ENCODE measurements around the gene ASB5.
"Not testable (repeated sequence)": the region's sequence is repeated elsewhere in the genome, so short reads cannot be mapped to it uniquely, and the experiment has no call there.

ASB5 gene, protein sequence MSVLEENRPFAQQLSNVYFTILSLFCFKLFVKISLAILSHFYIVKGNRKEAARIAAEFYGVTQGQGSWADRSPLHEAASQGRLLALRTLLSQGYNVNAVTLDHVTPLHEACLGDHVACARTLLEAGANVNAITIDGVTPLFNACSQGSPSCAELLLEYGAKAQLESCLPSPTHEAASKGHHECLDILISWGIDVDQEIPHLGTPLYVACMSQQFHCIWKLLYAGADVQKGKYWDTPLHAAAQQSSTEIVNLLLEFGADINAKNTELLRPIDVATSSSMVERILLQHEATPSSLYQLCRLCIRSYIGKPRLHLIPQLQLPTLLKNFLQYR

DNA sequence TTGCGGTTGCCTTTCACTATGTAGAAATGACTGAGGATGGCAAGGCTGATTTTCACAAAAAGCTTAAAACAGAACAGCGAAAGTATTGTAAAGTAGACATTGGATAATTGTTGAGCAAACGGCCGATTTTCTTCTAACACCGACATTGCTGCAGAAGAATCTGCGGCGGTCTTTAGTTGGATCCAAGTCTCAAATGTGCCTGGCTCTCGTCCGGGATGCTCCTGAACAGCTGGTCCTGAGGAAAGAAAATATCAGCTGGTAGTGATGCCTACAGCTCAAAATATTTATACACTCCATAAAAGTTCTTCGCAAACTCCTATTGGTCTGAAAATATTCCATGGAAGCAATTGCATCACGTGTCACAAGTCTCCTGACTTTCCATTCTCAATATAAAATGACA is at the start of gene ASB5:
ASB5 (minus strand) TSS at position 260 of the 400 bp plus-strand sequence; CDS start at position 146, 114 bp downstream.
- no peak for DNase-seq (ENCODE audit: low read depth in 2 of 2)

DNA sequence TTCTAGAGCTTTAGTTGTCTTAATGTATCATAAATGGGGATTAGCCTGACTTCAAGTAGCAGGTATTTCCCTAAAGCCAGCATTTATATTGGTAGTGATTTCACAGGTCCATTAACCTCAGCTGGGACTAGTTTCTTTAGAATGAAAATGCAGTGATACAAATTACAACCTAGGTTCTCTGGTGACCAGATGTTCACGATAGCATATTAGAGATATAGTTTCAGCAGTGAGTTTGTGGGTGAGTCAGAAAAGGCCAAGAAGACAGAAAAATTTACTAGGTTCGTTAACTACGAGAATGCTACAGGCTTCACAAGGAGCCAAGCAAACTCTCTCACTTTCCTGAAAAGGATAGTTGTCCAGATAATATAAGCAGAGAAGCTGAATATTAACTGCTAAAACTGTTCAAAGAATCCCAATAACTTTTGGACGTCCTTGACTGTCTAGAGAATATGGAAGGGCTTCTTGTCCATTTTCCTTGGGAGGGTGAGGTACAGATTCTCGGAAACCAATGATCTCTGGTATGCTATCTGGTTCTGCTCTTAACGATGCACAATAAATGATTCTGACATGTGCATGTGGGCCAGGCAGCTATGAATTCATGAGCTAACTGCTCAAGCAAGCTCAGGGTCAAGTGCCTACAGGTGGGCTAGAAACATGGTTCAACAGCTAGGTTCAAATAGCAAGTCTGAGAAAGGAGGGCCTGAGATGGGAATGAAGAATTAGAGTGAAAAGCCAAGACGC is 44.7 kb upstream of the ASB5 start:
- DNase-seq (ENCODE audit: low read depth in 2 of 2) = no peak

- no peak for DNase-seq (ENCODE audit: low read depth in 2 of 2)
Observed at GRCh38 chr4:176309772-176310171, 40.8 kb upstream of the ASB5 start.

DNA sequence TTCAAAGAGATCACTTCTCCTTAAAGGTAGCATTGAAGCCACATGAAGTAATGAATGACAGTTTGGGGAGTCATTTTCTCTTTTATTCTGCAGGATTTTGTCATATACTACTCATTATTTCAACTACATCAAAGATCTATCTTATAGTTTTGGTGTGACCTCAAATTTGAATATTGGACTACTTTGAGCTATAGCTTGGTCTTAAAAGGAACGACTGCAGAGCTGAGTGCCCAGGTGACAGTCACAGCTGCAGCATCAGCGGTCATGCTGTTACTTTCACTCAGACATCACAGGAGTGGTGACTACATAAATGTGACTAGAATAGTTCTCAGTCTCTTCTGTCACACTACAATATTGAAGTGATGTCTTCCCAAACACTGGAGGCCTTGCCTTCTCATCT is 40.0 kb upstream of the ASB5 start:
- DNase-seq (ENCODE audit: low read depth in 2 of 2) = no peak

GRCh38 chr4:176308441-176308840 is 39.4 kb upstream of the ASB5 start:
- DNase-seq (ENCODE audit: low read depth in 2 of 2) = no peak

DNA sequence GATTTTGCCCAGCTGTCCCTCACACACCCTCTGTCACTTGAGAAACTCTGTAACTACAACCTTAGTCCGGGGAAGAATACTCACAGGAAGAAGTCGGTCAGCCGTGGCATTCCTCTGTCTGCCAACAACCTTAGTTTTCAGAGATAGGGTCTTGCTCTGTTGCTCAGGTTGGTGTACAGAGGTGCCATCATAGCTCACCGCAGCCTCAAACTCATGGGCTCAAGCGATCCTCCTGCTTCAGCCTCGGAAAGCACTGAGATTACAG is 38.6 kb upstream of the ASB5 start:
- DNase-seq (ENCODE audit: low read depth in 2 of 2) = no peak

- no peak for DNase-seq (ENCODE audit: low read depth in 2 of 2)
Observed at GRCh38 chr4:176306837-176307665, 38.0 kb upstream of the ASB5 start.

DNA sequence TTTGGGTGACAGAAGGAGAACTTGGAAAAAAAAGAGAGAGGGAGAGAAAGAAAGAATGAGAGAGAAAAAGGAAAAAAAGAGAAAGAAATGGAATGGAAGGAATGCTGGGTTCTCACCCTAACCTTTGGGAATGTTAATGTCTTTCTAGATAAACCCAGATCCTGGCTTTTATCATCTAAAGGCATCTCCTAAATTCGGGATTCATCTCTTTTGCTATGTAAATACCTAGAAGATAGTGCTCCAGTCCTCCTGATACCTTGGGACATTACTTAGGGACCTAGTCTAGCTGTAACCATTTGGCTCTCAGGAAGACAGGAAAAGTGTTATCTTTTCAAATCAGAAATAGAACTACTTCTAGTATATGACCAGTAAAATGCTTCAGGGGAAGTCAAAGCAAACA is 34.9 kb upstream of the ASB5 start:
- DNase-seq (ENCODE audit: low read depth in 2 of 2) = no peak

DNA sequence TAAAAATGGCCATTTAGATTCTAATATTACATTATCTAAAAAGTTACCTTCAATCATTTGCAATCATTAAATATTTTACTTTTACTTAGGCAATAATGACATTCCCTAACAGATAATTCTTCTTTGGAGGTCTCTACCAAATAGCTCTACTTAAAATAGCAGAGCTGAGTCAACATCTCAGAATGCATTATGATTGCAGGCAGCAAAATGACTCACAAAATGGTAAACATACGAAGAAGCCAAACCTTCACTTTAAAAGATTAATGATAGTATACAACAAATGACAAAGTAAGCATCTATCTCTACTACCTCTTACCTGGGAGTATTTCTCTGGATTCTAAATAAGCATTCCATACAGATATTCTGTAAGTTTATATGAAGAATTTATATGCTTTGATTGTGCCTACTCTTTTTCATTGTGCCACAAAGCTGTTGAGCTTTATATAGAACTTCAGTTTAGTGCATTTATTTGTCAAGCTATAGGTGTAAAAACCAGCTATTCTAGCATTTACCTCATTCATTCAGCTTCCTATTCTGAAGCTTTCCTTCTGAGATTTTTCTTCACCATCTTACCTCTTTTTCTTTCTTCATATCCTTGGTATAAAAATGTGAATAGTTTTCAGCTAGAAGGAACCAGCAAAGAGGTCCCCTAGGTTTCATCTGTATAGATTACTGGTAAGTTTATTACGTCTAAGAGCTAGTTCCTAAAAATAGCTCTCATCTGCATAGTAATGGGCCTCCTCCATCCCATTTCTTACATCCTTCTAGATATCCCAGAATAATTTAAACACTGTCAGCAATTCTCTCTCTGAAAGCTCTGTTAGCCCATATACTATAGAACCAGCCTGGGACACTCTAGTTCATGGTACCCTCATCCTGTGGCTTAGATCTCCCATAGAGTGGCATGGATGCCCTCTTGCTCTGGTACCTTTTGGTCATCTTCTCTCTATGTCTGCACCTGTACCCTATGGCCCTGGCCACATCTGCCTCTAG is 33.6 kb upstream of the ASB5 start:
- no peak for DNase-seq (ENCODE audit: low read depth in 2 of 2)

DNA sequence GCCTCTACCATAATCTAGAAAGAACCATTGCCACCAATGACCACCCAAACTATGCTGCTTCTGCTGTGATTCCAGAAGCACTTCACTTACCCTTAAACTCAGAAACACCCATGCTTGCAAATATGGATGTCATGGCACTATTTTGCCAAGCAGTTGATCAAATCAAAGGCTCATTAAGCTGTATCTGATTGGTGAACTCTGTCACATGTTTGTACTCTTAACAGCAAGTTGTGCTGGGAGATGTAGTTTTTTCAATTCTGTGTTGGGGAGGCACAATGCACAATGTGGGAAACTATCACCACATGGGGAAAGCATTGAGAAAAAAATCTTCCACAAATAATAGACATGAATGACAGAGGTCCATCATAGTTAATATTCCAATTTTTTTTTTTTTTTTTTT is 31.5 kb upstream of the ASB5 start:
- DNase-seq (ENCODE audit: low read depth in 2 of 2) = no peak

- DNase-seq (ENCODE audit: low read depth in 2 of 2) = no peak
Observed at GRCh38 chr4:176300036-176300435, 31.0 kb upstream of the ASB5 start.

- DNase-seq (ENCODE audit: low read depth in 2 of 2) = no peak
Observed at GRCh38 chr4:176298664-176299063, 29.6 kb upstream of the ASB5 start.

- DNase-seq (ENCODE audit: low read depth in 2 of 2) = not testable (repeated sequence)
Observed at GRCh38 chr4:176295907-176296306, 26.9 kb upstream of the ASB5 start.

DNA sequence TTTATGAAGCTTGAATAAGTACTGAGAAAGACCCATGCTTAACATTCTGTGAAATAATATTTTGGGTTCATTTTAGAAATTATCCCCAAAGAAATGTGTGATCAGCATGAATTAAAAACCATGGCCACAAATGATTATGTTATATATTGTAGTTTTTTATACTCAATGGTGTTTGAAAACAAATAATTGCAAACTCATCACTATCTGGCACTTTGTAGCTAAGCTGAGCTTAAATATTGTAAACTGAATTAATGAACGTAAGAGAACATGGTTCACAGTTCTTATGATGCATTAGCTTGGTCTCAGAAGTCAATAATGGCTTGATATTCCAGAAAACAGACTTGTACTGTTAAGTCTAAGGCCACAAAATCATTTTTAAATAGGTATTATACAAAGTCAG is 24.6 kb upstream of the ASB5 start:
- DNase-seq (ENCODE audit: low read depth in 2 of 2) = no peak

- no peak for DNase-seq (ENCODE audit: low read depth in 2 of 2)
Observed at GRCh38 chr4:176292920-176293319, 23.9 kb upstream of the ASB5 start.

DNA sequence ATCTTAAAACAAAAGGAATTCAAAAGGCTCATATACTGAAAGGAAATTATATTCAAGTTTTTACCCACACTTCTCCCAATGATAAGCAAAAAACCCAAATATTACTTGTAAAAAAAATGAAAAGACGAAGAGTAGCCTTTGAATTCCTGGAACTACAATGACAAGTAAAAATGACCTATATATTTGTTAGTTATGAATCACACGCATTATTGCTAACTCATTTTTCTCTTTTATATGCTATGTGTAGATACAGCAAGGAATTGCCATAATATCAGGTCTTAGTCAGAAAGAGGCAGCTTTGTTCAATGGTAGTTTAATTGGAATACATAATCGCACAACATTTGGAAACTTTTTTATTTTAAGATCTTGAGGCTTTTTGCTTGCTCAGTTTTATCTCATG is 22.7 kb upstream of the ASB5 start:
- DNase-seq (ENCODE audit: low read depth in 2 of 2) = no peak

DNA sequence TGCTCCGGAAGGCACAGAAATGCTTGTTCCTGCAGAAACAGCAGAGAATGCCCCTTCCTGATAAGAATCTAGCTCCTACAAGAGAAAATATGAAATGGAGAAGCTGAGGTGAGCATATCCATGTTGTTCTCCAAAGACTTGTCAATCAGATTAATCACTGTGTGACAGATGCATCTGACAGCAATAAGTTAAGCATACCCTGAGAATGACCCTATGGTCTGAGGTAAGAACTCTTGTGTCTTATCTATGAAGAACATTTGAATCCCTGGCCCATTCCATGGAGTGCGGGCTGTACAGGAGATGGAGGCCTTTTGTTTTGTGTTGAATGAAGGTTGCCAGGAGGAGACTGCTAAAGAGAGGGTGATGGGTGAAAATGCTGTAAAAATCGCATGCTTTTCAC is 21.5 kb upstream of the ASB5 start:
- DNase-seq (ENCODE audit: low read depth in 2 of 2) = no peak

DNA sequence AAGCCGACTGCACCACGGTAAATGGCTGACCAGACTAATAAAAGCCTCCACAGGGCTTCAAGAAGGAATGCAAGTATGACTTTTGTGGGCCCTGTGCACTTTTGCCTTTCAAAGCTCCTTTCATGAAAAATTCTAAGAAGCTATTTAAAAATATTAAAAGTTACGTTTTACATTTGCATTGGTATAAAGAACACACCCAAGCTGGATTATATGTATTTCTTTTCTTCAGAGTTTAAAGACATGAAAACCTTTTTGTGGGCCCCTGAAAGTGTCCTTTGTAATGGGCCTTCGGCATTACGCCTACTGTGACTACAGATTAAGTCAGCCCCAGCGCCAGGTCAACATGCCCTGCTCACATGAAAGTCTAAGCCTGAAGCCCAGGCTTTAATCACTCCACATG is 20.5 kb upstream of the ASB5 start:
- DNase-seq (ENCODE audit: low read depth in 2 of 2) = no peak

GRCh38 chr4:176288020-176288419 is 19.0 kb upstream of the ASB5 start:
- no peak for DNase-seq (ENCODE audit: low read depth in 2 of 2)

GRCh38 chr4:176287546-176287945 is 18.5 kb upstream of the ASB5 start:
- no peak for DNase-seq (ENCODE audit: low read depth in 2 of 2)

- DNase-seq (ENCODE audit: low read depth in 2 of 2) = no peak
Observed at GRCh38 chr4:176286728-176287127, 17.7 kb upstream of the ASB5 start.

- not testable (repeated sequence) for DNase-seq (ENCODE audit: low read depth in 2 of 2)
Observed at GRCh38 chr4:176279560-176279959, 10.5 kb upstream of the ASB5 start.
